Liver (tissue), 9 donors: ENCODE results near the gene FES. TPM values are rescaled to one million over a fixed set of nuclear protein-coding genes. Genes with fewer than 3 reads are reported as not detected.

Experiments used
- DNase-seq: peaks from one replicate; pipeline ENCODE4 v3.0.0-alpha.2; 2017; ENCODE audit warnings: low spot score
- H3K27ac ChIP-seq, 2 donors: one replicate each; pipeline ENCODE4 v1.7.0; 2013; ENCODE audit warnings: inconsistent platforms in 2 of 2, low read length in 2 of 2, control low read depth in 1 of 2, low read depth in 1 of 2, mild to moderate bottlenecking in 1 of 2
- H3K27me3 ChIP-seq, 4 donors: one replicate each; pipeline versions ENCODE4 v1.6.1 to v1.7.0; 2013; ENCODE audit warnings: low read length in 3 of 4, inconsistent platforms in 1 of 4, mild to moderate bottlenecking in 1 of 4, moderate library complexity in 1 of 4; ENCODE audit not compliant: control insufficient read depth in 4 of 4, insufficient read depth in 4 of 4
- H3K36me3 ChIP-seq, 4 donors: one replicate each; pipeline versions ENCODE4 v1.6.1 to v1.7.0; 2013; ENCODE audit warnings: low read length in 3 of 4, mild to moderate bottlenecking in 3 of 4, low read depth in 1 of 4, moderate library complexity in 1 of 4; ENCODE audit not compliant: control insufficient read depth in 4 of 4, insufficient read depth in 3 of 4
- H3K4me1 ChIP-seq, 4 donors: one replicate each; pipeline versions ENCODE4 v1.6.1 to v1.7.0; 2013; ENCODE audit warnings: low read length in 3 of 4, mild to moderate bottlenecking in 3 of 4, moderate library complexity in 1 of 4; ENCODE audit not compliant: control insufficient read depth in 4 of 4, insufficient read depth in 4 of 4
- H3K4me3 ChIP-seq, 3 donors: one replicate each; pipeline versions ENCODE4 v1.6.1 to v1.7.0; 2013; ENCODE audit warnings: low read length in 3 of 3, control low read depth in 1 of 3, low read depth in 1 of 3, mild to moderate bottlenecking in 1 of 3
- H3K9ac ChIP-seq, 2 donors: one replicate each; pipeline ENCODE4 v1.7.0; 2013; ENCODE audit warnings: low read length in 2 of 2, mild to moderate bottlenecking in 2 of 2, moderate library complexity in 2 of 2, control low read depth in 1 of 2, low read depth in 1 of 2
- H3K9me3 ChIP-seq, 4 donors: one replicate each; pipeline versions ENCODE4 v1.6.1 to v1.7.0; 2013; ENCODE audit warnings: low read length in 3 of 4; ENCODE audit not compliant: control insufficient read depth in 4 of 4
- CTCF ChIP-seq: fragments of 150-350 bp; IDR thresholded peaks from 2 replicates; pipeline ENCODE4 v1.5.1; 2017; ENCODE audit warnings: improper control_type of control experiment, low read depth, low read length; ENCODE audit not compliant: missing input control
- FOXA1 ChIP-seq: IDR thresholded peaks from 2 replicates; pipeline ENCODE4 v1.6.1; 2016; ENCODE audit warnings: antibody characterized with exemption
- FOXA2 ChIP-seq: IDR thresholded peaks from 2 replicates; pipeline ENCODE4 v1.6.1; 2016; ENCODE audit warnings: antibody characterized with exemption
- HNF4A ChIP-seq, 2 donors: conservative IDR thresholded peaks; 2 replicates each; pipeline ENCODE4 v1.6.1; 2016; ENCODE audit warnings: antibody characterized with exemption in 2 of 2, mild to moderate bottlenecking in 2 of 2
- HNF4G ChIP-seq: IDR thresholded peaks from 2 replicates; pipeline ENCODE4 v1.6.1; 2016; ENCODE audit warnings: antibody characterized with exemption
- JUND ChIP-seq, 2 donors: IDR thresholded peaks; 2 replicates each; pipeline ENCODE4 v1.6.1; 2016; ENCODE audit warnings: antibody characterized with exemption in 2 of 2
- NR2F2 ChIP-seq: IDR thresholded peaks from 2 replicates; pipeline ENCODE4 v1.6.1; 2016; ENCODE audit warnings: antibody characterized with exemption
- RAD21 ChIP-seq, 2 donors: IDR thresholded peaks; 2 replicates each; pipeline ENCODE4 v1.6.1; 2016; ENCODE audit warnings: antibody characterized with exemption in 2 of 2, mild to moderate bottlenecking in 2 of 2
- REST ChIP-seq: IDR thresholded peaks from 2 replicates; pipeline ENCODE4 v1.6.1; 2016; ENCODE audit warnings: antibody characterized with exemption, mild to moderate bottlenecking
- RXRA ChIP-seq, 2 donors: IDR thresholded peaks; 2 replicates each; pipeline ENCODE4 v1.6.1; 2017 to 2018; ENCODE audit warnings: antibody characterized with exemption in 2 of 2, mild to moderate bottlenecking in 1 of 2
- SP1 ChIP-seq: IDR thresholded peaks from 2 replicates; pipeline ENCODE4 v1.6.1; 2018; ENCODE audit warnings: antibody characterized with exemption, mild to moderate bottlenecking
- TAF1 ChIP-seq: conservative IDR thresholded peaks from 2 replicates; pipeline ENCODE4 v1.6.1; 2016; ENCODE audit warnings: antibody characterized with exemption, mild to moderate bottlenecking
- YY1 ChIP-seq: IDR thresholded peaks from 2 replicates; pipeline ENCODE4 v1.6.1; 2016; ENCODE audit warnings: antibody characterized with exemption, mild to moderate bottlenecking
- WGBS: extraction: QIAGEN DNeasy Blood & Tissue Kit; methylation state at CpG from one replicate; pipeline ENCODE4 v1.1.7; 2013; 5-methylcytosine and 5-hydroxymethylcytosine counted together
- polyA plus RNA-seq, 2 donors: library from polyadenylated mRNA; stranded (reverse) in 1 of 2; unstranded in 1 of 2; fragments of 200-250 nt in 1 of 2; fragments of >200 nt in 1 of 2; fragmentation: Nextera tagmentation in 1 of 2; extraction: Ambion mirVana in 1 of 2; gene quantifications; one replicate each; pipeline versions ENCODE4 v1.2.1 to v1.2.3, GENCODE V29; 2013 to 2015
- total RNA-seq, 2 donors: library from RNA; depleted of rRNA; stranded (reverse); fragments of >200 nt; gene quantifications; one replicate each; pipeline ENCODE4 v1.2.3, GENCODE V29; 2014
- TF ChIP-seq, protein P1 (sequence below): IDR thresholded peaks from 2 replicates; pipeline ENCODE4 v1.6.1; 2016; ENCODE audit warnings: antibody characterized with exemption
- donor health status: healthy.
- donor health status: healthy.
- donor health status: healthy.
- donor health status: healthy.
- donor health status: healthy.

FES gene
- total and polyA plus RNA-seq, 4 donors: 12.1 to 43.1 (median 28.8) TPM

DNA sequence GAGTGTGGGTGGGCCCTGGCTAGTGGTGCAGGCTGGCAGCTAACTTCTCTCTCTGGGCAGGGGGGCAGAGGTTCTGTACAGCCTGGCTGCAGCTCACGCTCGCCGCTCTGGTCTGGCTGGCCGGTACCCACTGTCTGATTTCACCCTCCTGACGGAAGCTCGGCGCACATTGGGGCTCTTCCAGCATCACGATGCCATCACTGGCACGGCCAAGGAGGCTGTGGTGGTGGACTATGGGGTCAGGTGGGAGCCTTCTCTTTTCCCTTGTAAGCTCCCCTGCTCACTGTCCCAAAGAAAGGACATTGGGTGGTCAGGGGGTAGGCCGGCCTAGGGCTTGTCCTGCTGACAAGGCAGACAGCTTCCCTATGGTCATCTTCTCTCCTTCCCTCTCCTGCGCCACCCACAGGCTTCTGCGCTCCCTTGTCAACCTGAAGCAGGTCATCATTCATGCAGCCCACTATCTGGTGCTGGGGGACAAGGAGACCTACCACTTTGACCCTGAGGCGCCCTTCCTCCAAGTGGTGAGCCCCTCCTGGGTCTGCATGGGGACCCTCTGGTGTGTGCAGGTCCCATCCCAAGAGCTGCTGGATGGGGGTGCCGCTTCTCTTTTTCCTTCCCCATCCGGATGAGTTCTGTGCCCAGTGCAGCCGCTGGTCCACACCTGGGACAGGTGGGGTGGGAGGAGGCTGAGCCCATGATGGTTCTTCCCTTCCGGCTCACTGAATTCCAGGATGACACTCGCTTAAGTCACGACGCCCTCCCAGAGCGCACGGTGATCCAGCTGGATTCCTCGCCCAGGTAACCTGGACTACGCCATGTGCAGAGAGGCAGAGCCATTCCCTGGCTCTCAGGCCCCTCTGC lies 26.4 kb downstream of the FES start:
- H3K9ac ChIP-seq: no peak overlapping the region
- no peak overlapping the region for H3K27ac ChIP-seq
- no peak for DNase-seq
- no peaks in the 10 kb centered on the region for H3K9me3 ChIP-seq
- no peak for TF ChIP-seq HNF4A (conservative IDR thresholded peaks at IDR 0.05)
- TF ChIP-seq FOXA1: no peak
- TF ChIP-seq TAF1: no peak
- no peak for TF ChIP-seq JUND (IDR thresholded peaks at IDR 0.05)
- TF ChIP-seq NR2F2: no peak
- no peak for TF ChIP-seq RXRA (IDR thresholded peaks at IDR 0.05)
- no peak for TF ChIP-seq CTCF
- TF ChIP-seq HNF4G: no peak
- no peak for TF ChIP-seq YY1
- TF ChIP-seq RAD21 (IDR thresholded peaks at IDR 0.05): no peak
- TF ChIP-seq FOXA2: no peak
- TF ChIP-seq, protein P1, sequence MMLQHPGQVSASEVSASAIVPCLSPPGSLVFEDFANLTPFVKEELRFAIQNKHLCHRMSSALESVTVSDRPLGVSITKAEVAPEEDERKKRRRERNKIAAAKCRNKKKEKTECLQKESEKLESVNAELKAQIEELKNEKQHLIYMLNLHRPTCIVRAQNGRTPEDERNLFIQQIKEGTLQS: no peak
- H3K4me1 ChIP-seq: no peaks in the 10 kb centered on the region
- WGBS: 97% methylated on average over 24 of the region's 24 CpGs
- H3K27me3 ChIP-seq: no peaks in the 10 kb centered on the region
- peaks cover 46 to 88% (median 70%) of the 10 kb centered on the region in 4 donors for H3K36me3 ChIP-seq
- H3K4me3 ChIP-seq: no peak overlapping the region

DNA sequence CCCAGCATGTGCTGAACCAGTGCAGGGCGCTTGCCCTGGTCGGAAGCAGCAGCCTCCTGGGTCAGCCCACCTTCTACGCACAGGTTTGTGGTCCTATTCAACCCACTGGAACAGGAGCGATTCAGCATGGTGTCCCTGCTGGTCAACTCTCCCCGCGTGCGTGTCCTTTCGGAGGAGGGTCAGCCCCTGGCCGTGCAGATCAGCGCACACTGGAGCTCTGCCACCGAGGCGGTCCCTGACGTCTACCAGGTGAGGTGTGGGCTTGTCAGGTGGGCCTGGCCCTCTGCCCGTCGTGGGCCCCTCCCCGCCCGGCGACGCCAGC lies 27.0 kb downstream of the FES start:
- H3K27me3 ChIP-seq: no peaks in the 10 kb centered on the region
- H3K4me3 ChIP-seq: no peak overlapping the region
- H3K9ac ChIP-seq: no peak overlapping the region
- H3K9me3 ChIP-seq: no peaks in the 10 kb centered on the region
- DNase-seq: no peak
- no peak for TF ChIP-seq YY1
- no peak for TF ChIP-seq SP1
- TF ChIP-seq REST: no peak
- no peak for TF ChIP-seq HNF4A (conservative IDR thresholded peaks at IDR 0.05)
- TF ChIP-seq RXRA (IDR thresholded peaks at IDR 0.05): no peak
- peaks cover 44 to 88% (median 64%) of the 10 kb centered on the region in 4 donors for H3K36me3 ChIP-seq
- H3K4me1 ChIP-seq: no peaks in the 10 kb centered on the region
- H3K27ac ChIP-seq: no peak overlapping the region
- WGBS: 96% methylated on average over 19 of the region's 19 CpGs
